Body of pancreas (tissue), 4 donors: ENCODE results near the gene ABLIM3. TPM values are rescaled to one million over a fixed set of nuclear protein-coding genes. Genes with fewer than 3 reads are reported as not detected.

Source experiments
- ATAC-seq: fragments of 150-250 bp; one replicate; pipeline ENCODE4 v1.9.1; 2016
- DNase-seq, 4 donors: peaks; one replicate each; pipeline ENCODE4 v3.0.0-alpha.2; 2019
- H3K27ac ChIP-seq, 4 donors: fragments of 200-600 bp; sonication (generic); 1 replicate in 3 of 4; 2 replicates in 1 of 4; pipeline versions ENCODE4 v1.5.1 to v1.6.1; 2016 to 2019; ENCODE audit warnings: mild to moderate bottlenecking in 1 of 4, mixed read lengths in 1 of 4, moderate library complexity in 1 of 4
- H3K27me3 ChIP-seq, 2 donors: fragments of 200-600 bp; sonication (generic); one replicate each; pipeline ENCODE4 v1.6.0; 2016; ENCODE audit warnings: mild to moderate bottlenecking in 1 of 2
- H3K36me3 ChIP-seq, 2 donors: fragments of 200-600 bp; sonication (generic); replicated peaks in 1 of 2; 2 replicates each; pipeline ENCODE4 v1.5.1; 2016; ENCODE audit warnings: low read depth in 2 of 2; ENCODE audit not compliant: insufficient read depth in 1 of 2
- H3K4me1 ChIP-seq: fragments of 200-600 bp; sonication (generic); one replicate; pipeline ENCODE4 v1.6.0; 2016
- H3K4me3 ChIP-seq, 2 donors: fragments of 200-600 bp; sonication (generic); 1 replicate in 1 of 2; 2 replicates in 1 of 2; pipeline ENCODE4 v1.5.1; 2016 to 2019
- H3K9me3 ChIP-seq, 3 donors: fragments of 200-600 bp; sonication (generic); 1 replicate in 2 of 3; 2 replicates in 1 of 3; pipeline ENCODE4 v1.5.1; 2016
- POLR2A ChIP-seq, 3 donors: fragments of 450-650 bp; IDR thresholded peaks; one replicate each; pipeline ENCODE4 v1.6.1; 2016; ENCODE audit warnings: antibody characterized with exemption in 3 of 3, mild to moderate bottlenecking in 2 of 3
- WGBS, 2 donors: methylation state at CpG; one replicate each; pipeline ENCODE4 v1.1.5; 2017; 5-methylcytosine and 5-hydroxymethylcytosine counted together
- intact Hi-C: fragments of 100-400 bp; cut with DNase I; formaldehyde crosslinking; loops from one replicate; pipeline ENCODE4 v1.15.1; 2023
- total RNA-seq, 2 donors: library from RNA; depleted of rRNA; stranded (reverse); fragments of >200 nt; gene quantifications; one replicate each; pipeline ENCODE4 v1.1.0, GENCODE V29; 2016
- TF ChIP-seq, protein P1 (sequence below), 7 experiments: fragments of 450-650 bp in 4 of 7; fragments of 200-600 bp in 3 of 7; sonication (generic) in 3 of 7; IDR thresholded peaks; one replicate each; pipeline ENCODE4 v1.5.1; 2016 to 2019; ENCODE audit warnings: antibody characterized with exemption in 7 of 7

Gene ABLIM3
- total RNA-seq, 2 donors from 2014 or later, result 3.9 to 11.2 TPM

DNA sequence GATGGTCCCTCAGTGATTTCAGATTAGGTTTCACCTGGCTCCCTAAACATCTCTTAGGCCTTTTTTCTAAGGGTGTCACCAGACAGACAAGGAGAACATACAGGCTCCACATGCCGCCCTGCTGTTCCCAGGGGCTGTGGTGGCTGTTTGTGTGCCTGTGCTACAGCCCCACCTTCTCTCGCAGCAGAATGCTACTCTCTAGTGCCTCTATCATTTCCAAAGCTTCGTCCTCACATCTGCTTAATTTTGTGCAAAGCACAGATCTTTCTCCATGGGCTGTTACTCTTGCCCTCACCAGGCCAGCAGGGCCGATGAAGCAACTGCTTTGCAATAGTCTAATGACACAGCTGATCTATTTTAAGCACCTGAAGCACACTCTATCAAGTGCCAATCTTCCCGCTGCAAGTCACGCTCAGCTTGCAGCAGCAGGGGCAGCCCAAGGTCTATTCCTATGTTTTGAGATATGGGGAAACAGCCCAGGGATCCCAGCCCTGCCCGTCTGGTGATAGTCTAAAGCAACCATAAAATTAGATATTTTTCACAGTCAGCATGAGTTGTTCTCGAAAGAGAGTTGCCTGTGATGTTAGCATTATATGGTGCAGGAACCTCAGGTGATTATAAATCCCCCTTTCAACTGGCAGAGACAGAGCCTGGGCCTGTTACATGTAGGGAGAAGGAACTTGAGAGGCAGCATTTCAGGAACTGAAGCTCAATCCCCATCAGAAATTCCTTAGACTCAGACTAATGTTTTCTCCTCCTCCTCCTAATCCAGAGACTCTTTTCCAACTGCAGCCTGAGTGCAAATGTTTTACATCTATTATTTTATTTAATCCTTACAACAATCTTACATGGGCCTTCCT lies 12.7 kb downstream of the ABLIM3 start:
- Histone ChIP-seq H3K27me3 (no peaks in the 10 kb centered on the region), H3K9me3 (no peaks in the 10 kb centered on the region), H3K4me3 (no peak overlapping the region), H3K36me3 (no peaks in the 10 kb centered on the region), H3K27ac (peak overlapping the region in 2 of 4 donors; percentile 4 to 10), H3K4me1 (peaks cover 17% of the 10 kb centered on the region)
- DNase-seq, result peak; percentile 13 to 65 (median 60)
- TF ChIP-seq, protein P1, sequence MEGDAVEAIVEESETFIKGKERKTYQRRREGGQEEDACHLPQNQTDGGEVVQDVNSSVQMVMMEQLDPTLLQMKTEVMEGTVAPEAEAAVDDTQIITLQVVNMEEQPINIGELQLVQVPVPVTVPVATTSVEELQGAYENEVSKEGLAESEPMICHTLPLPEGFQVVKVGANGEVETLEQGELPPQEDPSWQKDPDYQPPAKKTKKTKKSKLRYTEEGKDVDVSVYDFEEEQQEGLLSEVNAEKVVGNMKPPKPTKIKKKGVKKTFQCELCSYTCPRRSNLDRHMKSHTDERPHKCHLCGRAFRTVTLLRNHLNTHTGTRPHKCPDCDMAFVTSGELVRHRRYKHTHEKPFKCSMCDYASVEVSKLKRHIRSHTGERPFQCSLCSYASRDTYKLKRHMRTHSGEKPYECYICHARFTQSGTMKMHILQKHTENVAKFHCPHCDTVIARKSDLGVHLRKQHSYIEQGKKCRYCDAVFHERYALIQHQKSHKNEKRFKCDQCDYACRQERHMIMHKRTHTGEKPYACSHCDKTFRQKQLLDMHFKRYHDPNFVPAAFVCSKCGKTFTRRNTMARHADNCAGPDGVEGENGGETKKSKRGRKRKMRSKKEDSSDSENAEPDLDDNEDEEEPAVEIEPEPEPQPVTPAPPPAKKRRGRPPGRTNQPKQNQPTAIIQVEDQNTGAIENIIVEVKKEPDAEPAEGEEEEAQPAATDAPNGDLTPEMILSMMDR (IDR thresholded peaks at IDR 0.05), result no peak
- no peak for TF ChIP-seq POLR2A (IDR thresholded peaks at IDR 0.05)
- WGBS, 2 donors, result 47 to 57% methylated on average over 8 of the region's 8 CpGs
- peak; percentile 25 for ATAC-seq
- intact Hi-C loops, result no loop called here

DNA sequence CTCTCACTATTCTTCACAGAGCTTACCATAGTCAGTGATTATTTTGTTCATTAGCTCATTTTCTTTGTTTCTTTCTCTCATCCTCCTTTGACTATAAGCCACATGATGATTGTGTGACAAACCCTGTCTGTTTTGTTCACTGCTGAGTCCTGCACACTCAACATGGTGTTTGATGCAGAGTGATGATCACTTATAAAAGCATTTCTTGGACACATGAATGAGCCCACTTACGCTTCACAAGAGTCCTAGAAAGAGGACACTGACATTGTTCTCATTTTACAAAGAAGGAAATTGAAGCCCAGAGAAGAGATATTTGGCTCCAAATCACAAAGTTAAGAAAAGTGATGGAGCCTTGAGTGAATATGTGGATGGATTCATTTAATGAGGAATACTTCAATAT lies 13.4 kb downstream of the ABLIM3 start:
- ATAC-seq (no peak), DNase-seq (no peak)
- Histone ChIP-seq H3K27ac (no peak overlapping the region), H3K36me3 (no peaks in the 10 kb centered on the region), H3K9me3 (no peaks in the 10 kb centered on the region), H3K4me1 (peaks cover 17% of the 10 kb centered on the region), H3K4me3 (no peak overlapping the region), H3K27me3 (no peaks in the 10 kb centered on the region)
- 86 to 96% methylated on average over 1 of the region's 1 CpG for WGBS, 2 donors
- no peak for TF ChIP-seq POLR2A (IDR thresholded peaks at IDR 0.05)
- TF ChIP-seq, protein P1 (IDR thresholded peaks at IDR 0.05), result no peak
- intact Hi-C loops, result no loop called here

DNA sequence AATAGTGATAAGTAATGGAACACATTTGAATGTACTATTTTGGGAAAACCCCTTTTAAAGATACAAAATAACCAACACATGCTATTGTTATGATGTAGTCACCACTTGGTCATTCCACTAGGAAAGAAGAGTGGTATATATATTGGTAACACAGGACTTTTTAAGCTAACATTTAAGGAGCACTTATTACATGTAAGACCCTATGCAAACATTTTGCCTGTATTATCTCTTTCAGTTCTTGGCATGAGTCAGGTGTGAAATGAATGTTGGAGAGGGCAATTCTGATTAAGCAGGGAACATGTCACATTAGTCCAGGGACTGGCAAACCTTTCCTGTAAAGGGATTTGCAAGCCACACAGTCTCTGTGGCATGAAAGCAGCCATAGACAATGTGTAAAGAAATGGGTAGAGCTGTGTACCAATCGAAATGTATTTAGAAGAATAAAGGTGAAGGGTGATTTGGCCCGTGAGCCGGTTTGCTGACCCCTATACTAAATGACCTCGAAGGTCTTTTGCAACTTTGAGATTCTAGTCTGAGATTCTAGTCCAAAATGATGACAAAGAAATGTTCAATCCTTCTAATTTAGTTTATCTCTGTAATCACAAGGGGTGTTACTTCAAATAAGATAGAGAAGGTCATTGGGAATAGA lies 15.3 kb downstream of the ABLIM3 start:
- H3K4me3 ChIP-seq, result no peak overlapping the region
- intact Hi-C loops, result no loop called here
- H3K36me3 ChIP-seq, result no peaks in the 10 kb centered on the region
- TF ChIP-seq, protein P1 (IDR thresholded peaks at IDR 0.05), result no peak
- no peak for TF ChIP-seq POLR2A (IDR thresholded peaks at IDR 0.05)
- no peaks in the 10 kb centered on the region for H3K27me3 ChIP-seq
- DNase-seq (no peak), ATAC-seq (no peak)
- 74 to 84% methylated on average over 4 of the region's 4 CpGs for WGBS, 2 donors
- no peaks in the 10 kb centered on the region for H3K9me3 ChIP-seq
- peaks cover 30% of the 10 kb centered on the region for H3K4me1 ChIP-seq
- no peak overlapping the region for H3K27ac ChIP-seq

DNA sequence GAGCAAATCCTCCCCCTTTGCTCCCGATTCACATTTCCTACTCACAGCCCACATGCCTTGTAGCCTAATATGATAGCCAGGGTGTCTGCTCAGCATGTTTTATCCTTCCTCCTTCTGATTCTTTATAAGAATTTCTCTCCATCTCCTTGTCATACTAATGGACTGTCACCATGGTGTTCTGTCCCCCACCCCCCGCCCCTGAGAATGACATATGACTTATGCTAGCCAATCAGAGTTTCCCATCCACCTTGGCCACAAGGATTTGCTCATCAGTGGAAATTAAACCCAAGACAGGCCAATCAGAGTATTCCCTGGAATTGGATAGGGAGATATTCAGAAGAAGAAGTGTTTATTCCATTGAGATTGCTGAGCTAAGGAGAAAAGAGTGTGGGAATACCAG lies 16.0 kb downstream of the ABLIM3 start:
- Histone ChIP-seq H3K27me3 (no peaks in the 10 kb centered on the region), H3K4me1 (peaks cover 30% of the 10 kb centered on the region), H3K4me3 (no peak overlapping the region), H3K36me3 (no peaks in the 10 kb centered on the region), H3K9me3 (no peaks in the 10 kb centered on the region), H3K27ac (no peak overlapping the region)
- TF ChIP-seq POLR2A (IDR thresholded peaks at IDR 0.05), result no peak
- TF ChIP-seq, protein P1 (IDR thresholded peaks at IDR 0.05), result no peak
- no peak for DNase-seq
- ATAC-seq, result no peak
- intact Hi-C loops, result no loop called here
- 88 to 91% methylated on average over 2 of the region's 2 CpGs for WGBS, 2 donors
